Measurements from ENCODE around the gene KRTAP3-2. TPM values are rescaled to one million over a fixed set of nuclear protein-coding genes. Genes with fewer than 3 reads are reported as not detected.
A peak's percentile ranks its signal among the peaks of the same experiment; 100 is the strongest.

The KRTAP3-2 gene
- total RNA-seq, 1 experiment from 2014 or later, result not detected

DNA sequence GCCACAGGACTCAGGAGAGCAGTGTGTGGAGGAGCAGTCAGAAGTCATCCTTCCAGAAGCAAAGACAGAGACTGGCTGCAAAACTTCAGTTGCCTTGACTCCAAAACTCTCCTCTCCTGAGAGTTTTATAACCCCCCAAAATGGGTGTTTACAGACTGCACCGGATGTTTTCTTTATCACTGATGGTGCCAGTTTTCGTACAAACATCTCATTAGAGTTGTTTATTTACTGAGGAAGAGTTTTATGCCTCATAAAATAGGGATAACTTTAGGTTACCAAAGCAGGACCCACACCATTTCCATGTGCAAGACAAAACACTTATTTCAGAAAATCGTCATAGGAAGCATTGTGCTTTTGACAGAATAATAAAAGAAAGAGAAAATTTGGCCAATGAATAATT lies 15.5 kb downstream of the KRTAP3-2 start, which contains the start of gene KRT40:
KRT40 (minus strand) TSS at position 101 of the 400 bp plus-strand sequence; CDS start at position 48, 53 bp downstream.
- Histone ChIP-seq H3K4me3 (replicated peaks in 1 of 2; ENCODE audit: low read depth in 1 of 2, low read length in 2 of 2) (no peak within 1 kb of the TSS), H3K9ac (ENCODE audit: low read length) (no peak within 1 kb of the TSS), H4K20me1 (ENCODE audit: insufficient read depth) (no peaks in the 10 kb centered on the region), H3K9me2 (ENCODE audit: insufficient read depth) (no peaks in the 10 kb centered on the region), H3K27ac (ENCODE audit: low read depth, low read length) (no peak within 1 kb of the TSS), H3K4me1 (ENCODE audit: control insufficient read depth in 1 of 2, insufficient read depth in 2 of 2, low read length in 2 of 2) (peaks cover 4% of the 10 kb centered on the region in 2 experiments; a peak in 3 of 4 replicates), H3K36me3 (ENCODE audit: control insufficient read depth in 1 of 2, insufficient read depth in 2 of 2, low read length in 2 of 2) (no peaks in the 10 kb centered on the region), H2AFZ (ENCODE audit: low read depth, low read length, poor library complexity, severe bottlenecking) (peak within 1 kb of the TSS; percentile 31), H3K4me2 (ENCODE audit: low read length) (no peak within 1 kb of the TSS), H3K27me3 (ENCODE audit: insufficient read depth, low read length) (no peaks in the 10 kb centered on the region), H3K79me2 (ENCODE audit: insufficient read depth, low read length) (no peaks in the 10 kb centered on the region), H3K9me3 (ENCODE audit: control insufficient read depth in 1 of 2, insufficient read depth in 1 of 2, low read depth in 1 of 2, low read length in 2 of 2) (peaks cover 0 to 8% of the 10 kb centered on the region in 2 experiments; a peak in 1 of 4 replicates)
- TF ChIP-seq, protein P1, sequence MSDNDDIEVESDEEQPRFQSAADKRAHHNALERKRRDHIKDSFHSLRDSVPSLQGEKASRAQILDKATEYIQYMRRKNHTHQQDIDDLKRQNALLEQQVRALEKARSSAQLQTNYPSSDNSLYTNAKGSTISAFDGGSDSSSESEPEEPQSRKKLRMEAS (IDR thresholded peaks at IDR 0.05), result no peak
- no peak for TF ChIP-seq SIN3A (IDR thresholded peaks at IDR 0.05; ENCODE audit: low read depth)
- TF ChIP-seq, protein P2, sequence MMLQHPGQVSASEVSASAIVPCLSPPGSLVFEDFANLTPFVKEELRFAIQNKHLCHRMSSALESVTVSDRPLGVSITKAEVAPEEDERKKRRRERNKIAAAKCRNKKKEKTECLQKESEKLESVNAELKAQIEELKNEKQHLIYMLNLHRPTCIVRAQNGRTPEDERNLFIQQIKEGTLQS (IDR thresholded peaks at IDR 0.05), result no peak
- TF ChIP-seq FOSL1 (IDR thresholded peaks at IDR 0.05; ENCODE audit: low read depth), result no peak
- TF ChIP-seq EGR1 (IDR thresholded peaks at IDR 0.05; ENCODE audit: low read depth), result no peak
- TF ChIP-seq, protein P3, sequence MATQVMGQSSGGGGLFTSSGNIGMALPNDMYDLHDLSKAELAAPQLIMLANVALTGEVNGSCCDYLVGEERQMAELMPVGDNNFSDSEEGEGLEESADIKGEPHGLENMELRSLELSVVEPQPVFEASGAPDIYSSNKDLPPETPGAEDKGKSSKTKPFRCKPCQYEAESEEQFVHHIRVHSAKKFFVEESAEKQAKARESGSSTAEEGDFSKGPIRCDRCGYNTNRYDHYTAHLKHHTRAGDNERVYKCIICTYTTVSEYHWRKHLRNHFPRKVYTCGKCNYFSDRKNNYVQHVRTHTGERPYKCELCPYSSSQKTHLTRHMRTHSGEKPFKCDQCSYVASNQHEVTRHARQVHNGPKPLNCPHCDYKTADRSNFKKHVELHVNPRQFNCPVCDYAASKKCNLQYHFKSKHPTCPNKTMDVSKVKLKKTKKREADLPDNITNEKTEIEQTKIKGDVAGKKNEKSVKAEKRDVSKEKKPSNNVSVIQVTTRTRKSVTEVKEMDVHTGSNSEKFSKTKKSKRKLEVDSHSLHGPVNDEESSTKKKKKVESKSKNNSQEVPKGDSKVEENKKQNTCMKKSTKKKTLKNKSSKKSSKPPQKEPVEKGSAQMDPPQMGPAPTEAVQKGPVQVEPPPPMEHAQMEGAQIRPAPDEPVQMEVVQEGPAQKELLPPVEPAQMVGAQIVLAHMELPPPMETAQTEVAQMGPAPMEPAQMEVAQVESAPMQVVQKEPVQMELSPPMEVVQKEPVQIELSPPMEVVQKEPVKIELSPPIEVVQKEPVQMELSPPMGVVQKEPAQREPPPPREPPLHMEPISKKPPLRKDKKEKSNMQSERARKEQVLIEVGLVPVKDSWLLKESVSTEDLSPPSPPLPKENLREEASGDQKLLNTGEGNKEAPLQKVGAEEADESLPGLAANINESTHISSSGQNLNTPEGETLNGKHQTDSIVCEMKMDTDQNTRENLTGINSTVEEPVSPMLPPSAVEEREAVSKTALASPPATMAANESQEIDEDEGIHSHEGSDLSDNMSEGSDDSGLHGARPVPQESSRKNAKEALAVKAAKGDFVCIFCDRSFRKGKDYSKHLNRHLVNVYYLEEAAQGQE (IDR thresholded peaks at IDR 0.05; ENCODE audit: low read depth), result no peak
- no peak for TF ChIP-seq RAD21 (IDR thresholded peaks at IDR 0.05; ENCODE audit: low read depth)
- no peak for TF ChIP-seq JUND (IDR thresholded peaks at IDR 0.05)
- TF ChIP-seq POLR2A (IDR thresholded peaks at IDR 0.05; ENCODE audit: borderline replicate concordance, extremely low read depth, insufficient read depth, insufficient read length), result no peak
- no peak for TF ChIP-seq YY1 (IDR thresholded peaks at IDR 0.05; ENCODE audit: extremely low read depth, insufficient replicate concordance, low read depth, low read length)
- no peak for TF ChIP-seq EZH2 (IDR thresholded peaks at IDR 0.05)
- no peak for TF ChIP-seq ZNF274 (IDR thresholded peaks at IDR 0.05; ENCODE audit: low read depth, low read length)
- TF ChIP-seq, protein P4, sequence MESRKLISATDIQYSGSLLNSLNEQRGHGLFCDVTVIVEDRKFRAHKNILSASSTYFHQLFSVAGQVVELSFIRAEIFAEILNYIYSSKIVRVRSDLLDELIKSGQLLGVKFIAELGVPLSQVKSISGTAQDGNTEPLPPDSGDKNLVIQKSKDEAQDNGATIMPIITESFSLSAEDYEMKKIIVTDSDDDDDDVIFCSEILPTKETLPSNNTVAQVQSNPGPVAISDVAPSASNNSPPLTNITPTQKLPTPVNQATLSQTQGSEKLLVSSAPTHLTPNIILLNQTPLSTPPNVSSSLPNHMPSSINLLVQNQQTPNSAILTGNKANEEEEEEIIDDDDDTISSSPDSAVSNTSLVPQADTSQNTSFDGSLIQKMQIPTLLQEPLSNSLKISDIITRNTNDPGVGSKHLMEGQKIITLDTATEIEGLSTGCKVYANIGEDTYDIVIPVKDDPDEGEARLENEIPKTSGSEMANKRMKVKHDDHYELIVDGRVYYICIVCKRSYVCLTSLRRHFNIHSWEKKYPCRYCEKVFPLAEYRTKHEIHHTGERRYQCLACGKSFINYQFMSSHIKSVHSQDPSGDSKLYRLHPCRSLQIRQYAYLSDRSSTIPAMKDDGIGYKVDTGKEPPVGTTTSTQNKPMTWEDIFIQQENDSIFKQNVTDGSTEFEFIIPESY (IDR thresholded peaks at IDR 0.05; ENCODE audit: extremely low read depth, insufficient replicate concordance, low read length), result no peak
- no peak for TF ChIP-seq ELF1 (IDR thresholded peaks at IDR 0.05; ENCODE audit: borderline replicate concordance, low read depth)
- no peak for TF ChIP-seq TCF7L2 (IDR thresholded peaks at IDR 0.05; ENCODE audit: borderline replicate concordance, extremely low read depth, insufficient read depth, insufficient read length)
- no peak for TF ChIP-seq CBX3 (IDR thresholded peaks at IDR 0.05; ENCODE audit: low read depth)
- no peak for TF ChIP-seq SRF (IDR thresholded peaks at IDR 0.05; ENCODE audit: low read depth)
- TF ChIP-seq POLR2AphosphoS5 (IDR thresholded peaks at IDR 0.05; ENCODE audit: low read depth, low read length), result no peak
- POLR2A ChIA-PET, result no interaction called here
- intact Hi-C loops (cut with micrococcal nuclease), result no loop called here
- DNase-seq (ENCODE audit: low read depth, low spot score) (no peak), ATAC-seq (no peak)
- no TSS peak for BruUV-seq (replicated peaks)
- RAD21 ChIA-PET (ENCODE audit: low non-redundant PET in 1 of 2, low total read pairs in 2 of 2, uncharacterized antibody in 2 of 2, unreplicated experiment in 2 of 2), result no interaction called here
- CTCF ChIA-PET, result no interaction called here

All from HCT116 (cell line).